Skeletal muscle tissue (tissue), 4 donors: ENCODE measurements around the gene TBRG4. TPM values are rescaled to one million over a fixed set of nuclear protein-coding genes. Genes with fewer than 3 reads are reported as not detected.

Experiments used
- H3K27ac ChIP-seq: one replicate; pipeline ENCODE4 v1.7.0; 2013; ENCODE audit warnings: mild to moderate bottlenecking, low read depth, low read length, inconsistent platforms
- H3K27me3 ChIP-seq, 3 donors: one replicate each; pipeline ENCODE4 v1.7.0; 2013; ENCODE audit warnings: low read length in 3 of 3; ENCODE audit not compliant: control insufficient read depth in 3 of 3, insufficient read depth in 3 of 3
- H3K36me3 ChIP-seq, 3 donors: one replicate each; pipeline ENCODE4 v1.7.0; 2013; ENCODE audit warnings: low read length in 3 of 3; ENCODE audit not compliant: control insufficient read depth in 3 of 3, insufficient read depth in 3 of 3
- H3K4me1 ChIP-seq, 3 donors: one replicate each; pipeline ENCODE4 v1.7.0; 2013; ENCODE audit warnings: low read length in 3 of 3, mild to moderate bottlenecking in 3 of 3; ENCODE audit not compliant: control insufficient read depth in 3 of 3, insufficient read depth in 3 of 3
- H3K4me3 ChIP-seq, 3 donors: one replicate each; pipeline ENCODE4 v1.7.0; 2013; ENCODE audit warnings: low read length in 3 of 3
- H3K9ac ChIP-seq, 3 donors: one replicate each; pipeline ENCODE4 v1.7.0; 2013; ENCODE audit warnings: low read length in 3 of 3, mild to moderate bottlenecking in 3 of 3, moderate library complexity in 2 of 3, low read depth in 1 of 3
- H3K9me3 ChIP-seq, 3 donors: one replicate each; pipeline ENCODE4 v1.7.0; 2013; ENCODE audit warnings: low read length in 3 of 3; ENCODE audit not compliant: control insufficient read depth in 3 of 3
- total RNA-seq: library from RNA; depleted of rRNA; stranded (reverse); fragments of >200 nt; gene quantifications from one replicate; pipeline ENCODE4 v1.2.3, GENCODE V29; 2014
- donor health status: Osteomylitis.

The TBRG4 gene
- total RNA-seq, 1 donor from 2014 or later, result 52.7 TPM

DNA sequence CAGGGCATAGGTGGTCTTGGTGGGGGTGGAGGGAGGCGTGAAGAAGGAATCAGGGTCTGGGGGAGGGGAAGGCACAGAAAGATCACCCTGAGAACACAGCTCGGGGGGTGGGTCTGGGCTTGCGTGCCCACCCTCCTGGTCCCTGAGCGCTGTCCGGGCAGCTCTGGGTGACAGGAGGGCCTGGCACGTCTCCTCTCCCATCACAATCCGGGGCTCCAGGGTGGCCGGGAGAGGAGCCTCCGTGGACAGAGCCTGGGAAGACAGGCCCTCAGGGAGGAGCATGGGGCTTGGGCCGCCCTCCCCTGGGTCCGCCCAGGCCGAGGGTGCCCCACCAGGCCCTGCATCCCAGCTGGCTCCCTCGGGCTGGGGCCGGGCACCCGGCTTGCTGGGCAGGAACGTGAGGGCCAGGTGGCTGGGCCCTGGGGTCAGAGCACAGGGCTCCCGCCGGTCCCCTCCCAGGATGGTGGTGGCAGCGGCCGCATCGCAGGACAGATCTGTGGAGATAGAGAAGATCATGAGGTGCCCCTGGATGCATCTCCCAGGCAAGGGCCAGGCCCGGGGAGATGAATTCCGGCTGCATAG lies 25.8 kb downstream of the TBRG4 start:
- peaks cover 0 to 5% (median 0%) of the 10 kb centered on the region in 3 donors for H3K4me1 ChIP-seq
- H3K27me3 ChIP-seq, result peaks cover 0 to 8% (median 7%) of the 10 kb centered on the region in 3 donors
- no peaks in the 10 kb centered on the region for H3K36me3 ChIP-seq
- no peak overlapping the region for H3K9ac ChIP-seq
- H3K4me3 ChIP-seq, result no peak overlapping the region
- H3K27ac ChIP-seq, result no peak overlapping the region
- no peaks in the 10 kb centered on the region for H3K9me3 ChIP-seq

DNA sequence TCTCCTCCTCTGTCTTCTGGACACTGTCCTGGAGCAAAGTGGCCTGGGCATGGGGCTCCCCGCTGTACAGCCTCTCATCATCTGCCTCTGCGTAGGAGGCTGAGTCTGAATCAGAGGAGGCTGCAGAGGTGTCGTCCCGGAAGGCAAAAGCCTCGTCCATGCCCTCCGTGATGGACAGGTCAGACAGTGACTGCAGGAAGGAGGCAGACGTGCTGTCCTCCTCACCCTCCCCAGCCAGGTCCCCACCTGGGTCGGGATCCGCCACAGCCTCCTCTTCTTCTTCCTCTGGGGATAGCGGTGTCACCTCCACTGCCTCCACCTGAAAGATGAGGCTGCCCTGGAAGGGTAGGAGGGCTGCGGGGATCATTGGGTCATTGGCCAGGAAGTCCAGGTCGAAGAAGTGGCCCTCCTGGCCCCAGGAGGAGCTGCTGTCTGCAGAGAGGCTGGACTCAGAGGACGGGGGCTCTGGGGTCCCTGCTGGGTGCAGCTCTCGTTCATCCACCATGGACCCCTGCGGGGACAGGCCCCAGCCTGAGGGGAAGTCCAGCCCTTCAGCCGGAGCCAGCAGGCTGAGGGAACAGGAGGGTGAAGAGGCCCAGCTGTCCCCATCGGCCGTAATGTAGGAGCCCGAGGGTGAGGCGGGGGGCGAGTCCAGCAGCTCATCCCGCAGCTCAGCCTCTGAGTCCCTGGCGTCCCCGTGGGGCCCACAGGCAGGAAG lies 26.4 kb downstream of the TBRG4 start:
- Histone ChIP-seq H3K27ac (no peak overlapping the region), H3K4me1 (peaks cover 0 to 5% (median 0%) of the 10 kb centered on the region in 3 donors), H3K36me3 (no peaks in the 10 kb centered on the region), H3K9ac (no peak overlapping the region), H3K9me3 (no peaks in the 10 kb centered on the region), H3K4me3 (no peak overlapping the region), H3K27me3 (peaks cover 0 to 8% (median 7%) of the 10 kb centered on the region in 3 donors)

DNA sequence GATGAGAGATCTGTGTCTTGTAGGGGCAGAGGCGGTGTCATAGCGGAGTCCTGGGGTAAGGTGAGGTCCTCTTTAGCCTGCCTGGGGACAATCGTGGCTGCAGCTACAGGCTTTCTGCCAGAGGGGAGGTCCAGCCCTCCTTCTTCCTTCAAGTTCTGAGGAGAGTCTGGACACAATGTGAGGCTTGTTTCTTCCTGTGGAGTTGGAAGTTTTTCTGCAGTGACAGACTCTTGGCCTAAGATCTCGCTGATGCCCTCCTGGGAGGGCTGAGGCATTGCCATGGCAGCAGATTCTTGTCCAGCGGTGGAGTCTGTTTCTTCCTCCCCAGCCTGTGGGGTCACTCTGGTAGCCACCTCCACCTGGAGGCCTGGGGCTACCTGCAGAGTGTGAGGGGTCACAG lies 27.2 kb downstream of the TBRG4 start:
- no peaks in the 10 kb centered on the region for H3K9me3 ChIP-seq
- H3K36me3 ChIP-seq, result no peaks in the 10 kb centered on the region
- no peak overlapping the region for H3K4me3 ChIP-seq
- no peak overlapping the region for H3K27ac ChIP-seq
- no peak overlapping the region for H3K9ac ChIP-seq
- H3K27me3 ChIP-seq, result peaks cover 0 to 3% (median 2%) of the 10 kb centered on the region in 3 donors
- H3K4me1 ChIP-seq, result peaks cover 0 to 5% (median 0%) of the 10 kb centered on the region in 3 donors

DNA sequence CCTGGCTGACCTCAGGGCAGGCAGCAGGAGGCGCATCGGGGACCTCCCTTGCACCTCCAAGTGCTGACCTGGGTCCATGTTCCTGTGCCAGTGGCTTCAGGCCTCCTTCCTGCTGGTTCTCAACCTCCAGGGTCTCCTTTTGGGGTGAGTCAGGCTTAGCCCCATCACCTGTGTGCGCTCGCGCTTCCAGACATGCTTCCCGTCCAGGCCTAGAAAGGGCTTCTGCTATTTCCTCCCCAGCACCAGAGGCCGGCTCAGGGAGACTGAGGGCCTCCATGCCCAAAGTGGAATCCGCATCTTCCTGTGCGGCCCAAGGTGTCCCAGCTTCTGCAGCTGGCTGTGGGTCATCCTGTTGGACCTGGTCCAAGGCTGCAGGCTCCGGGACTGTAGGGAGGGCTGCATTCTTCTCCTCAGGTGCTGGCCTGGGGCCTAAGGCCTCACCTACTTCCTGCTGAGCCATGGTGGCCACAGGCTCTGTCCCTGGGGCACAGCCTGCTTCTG lies 28.6 kb downstream of the TBRG4 start:
- no peaks in the 10 kb centered on the region for H3K9me3 ChIP-seq
- no peak overlapping the region for H3K4me3 ChIP-seq
- peaks cover 0 to under 1% (median 0%) of the 10 kb centered on the region in 3 donors for H3K4me1 ChIP-seq
- no peaks in the 10 kb centered on the region for H3K27me3 ChIP-seq
- H3K9ac ChIP-seq, result no peak overlapping the region
- no peak overlapping the region for H3K27ac ChIP-seq
- peaks cover 0 to under 1% (median 0%) of the 10 kb centered on the region in 3 donors for H3K36me3 ChIP-seq

DNA sequence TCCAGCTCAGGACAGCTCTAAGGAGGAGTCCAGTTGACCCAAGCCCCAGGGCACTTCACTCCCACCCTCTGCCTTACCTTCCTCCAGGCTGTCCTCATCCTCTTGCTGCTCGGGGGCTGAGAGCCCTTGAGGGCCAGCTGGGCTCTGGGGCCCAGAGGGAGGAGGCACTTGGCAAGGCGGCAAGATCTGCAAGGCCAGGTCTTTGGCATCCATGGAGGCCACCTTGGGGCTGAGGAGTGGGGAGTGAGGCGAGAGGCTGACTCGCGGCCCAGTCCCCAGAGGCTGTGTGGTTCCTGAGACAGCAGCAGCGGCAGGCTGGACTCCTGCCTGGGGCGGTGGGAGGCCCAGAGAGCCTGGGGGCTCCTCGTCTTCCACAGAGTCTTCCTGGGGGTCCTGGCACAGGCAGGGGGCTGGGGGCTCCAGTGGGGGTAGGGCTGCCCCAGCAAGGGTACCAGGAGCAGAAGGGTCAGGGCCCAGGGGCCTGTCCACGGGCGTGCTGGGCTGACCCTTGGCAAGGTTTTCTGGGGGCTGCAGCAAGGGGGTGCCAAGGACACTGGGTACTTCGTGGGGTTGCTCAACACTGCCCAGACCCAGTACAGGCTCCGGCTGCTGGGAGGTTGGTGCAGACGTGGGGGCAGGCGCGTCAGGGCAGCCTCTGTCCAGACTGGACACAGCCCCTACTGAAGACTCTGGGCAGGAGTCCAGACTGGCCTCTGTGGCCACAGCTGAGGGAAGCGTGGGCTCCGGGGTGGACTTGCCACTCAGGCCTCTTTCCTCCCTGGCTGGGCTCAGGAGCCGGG lies 29.3 kb downstream of the TBRG4 start:
- Histone ChIP-seq H3K9me3 (no peaks in the 10 kb centered on the region), H3K9ac (no peak overlapping the region), H3K4me1 (no peaks in the 10 kb centered on the region), H3K27me3 (no peaks in the 10 kb centered on the region), H3K36me3 (peaks cover 0 to 3% (median 1%) of the 10 kb centered on the region in 3 donors), H3K4me3 (no peak overlapping the region), H3K27ac (no peak overlapping the region)

DNA sequence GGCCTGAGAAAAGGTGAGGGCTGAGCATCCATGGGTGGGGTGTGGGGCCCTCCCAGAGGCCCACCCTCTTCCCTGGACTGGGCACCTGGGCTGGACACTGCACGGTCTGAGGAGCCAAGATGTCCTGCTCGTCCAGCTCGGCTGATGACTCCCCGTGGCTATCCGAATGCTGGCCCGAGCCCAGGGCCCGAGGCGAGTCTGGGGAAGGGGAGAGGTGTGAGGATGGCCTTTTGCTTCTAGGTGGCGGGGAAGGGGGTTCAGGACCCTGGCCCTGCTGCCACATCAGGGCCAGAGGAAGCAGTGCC lies 29.9 kb downstream of the TBRG4 start:
- no peak overlapping the region for H3K4me3 ChIP-seq
- peaks cover 5 to 7% (median 6%) of the 10 kb centered on the region in 3 donors for H3K36me3 ChIP-seq
- no peaks in the 10 kb centered on the region for H3K4me1 ChIP-seq
- no peak overlapping the region for H3K27ac ChIP-seq
- no peak overlapping the region for H3K9ac ChIP-seq
- H3K27me3 ChIP-seq, result no peaks in the 10 kb centered on the region
- no peaks in the 10 kb centered on the region for H3K9me3 ChIP-seq

DNA sequence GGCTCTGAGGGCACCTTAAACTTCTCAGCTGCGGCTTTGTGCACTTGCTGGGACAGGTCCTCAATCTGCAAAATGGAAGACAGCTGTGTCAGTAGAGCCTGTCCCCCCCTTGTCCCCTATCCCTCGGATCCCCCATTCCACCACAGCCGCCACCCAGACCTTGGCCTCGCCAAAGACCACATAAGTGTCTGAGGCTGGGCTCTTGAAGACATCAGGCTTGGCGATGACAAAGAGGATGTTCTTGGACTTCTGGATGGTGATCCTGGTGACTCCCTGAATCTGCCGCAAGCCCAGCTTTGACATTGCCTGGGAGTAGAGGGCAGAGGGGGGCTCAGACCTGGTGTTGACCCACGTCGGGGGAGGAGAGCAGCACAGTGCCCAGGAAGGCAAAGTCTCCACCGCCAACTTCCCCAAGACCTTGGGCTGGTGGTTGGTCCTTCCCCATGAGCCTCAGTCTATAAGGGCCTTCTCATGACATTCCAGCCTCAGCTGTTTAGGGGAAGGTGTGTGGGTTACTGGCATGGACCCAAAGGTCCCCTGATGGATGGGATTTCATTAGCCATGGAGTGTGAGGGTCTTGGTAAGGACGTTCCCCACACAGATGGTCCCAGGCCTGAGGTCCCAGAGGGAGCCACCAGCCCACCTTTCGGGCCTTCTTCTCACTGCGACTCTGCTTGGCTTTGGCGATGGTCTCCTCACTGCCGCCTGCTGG lies 30.4 kb downstream of the TBRG4 start:
- H3K27ac ChIP-seq, result no peak overlapping the region
- H3K27me3 ChIP-seq, result no peaks in the 10 kb centered on the region
- no peak overlapping the region for H3K4me3 ChIP-seq
- H3K36me3 ChIP-seq, result peaks cover 9 to 11% (median 10%) of the 10 kb centered on the region in 3 donors
- H3K4me1 ChIP-seq, result no peaks in the 10 kb centered on the region
- H3K9ac ChIP-seq, result no peak overlapping the region
- no peaks in the 10 kb centered on the region for H3K9me3 ChIP-seq

DNA sequence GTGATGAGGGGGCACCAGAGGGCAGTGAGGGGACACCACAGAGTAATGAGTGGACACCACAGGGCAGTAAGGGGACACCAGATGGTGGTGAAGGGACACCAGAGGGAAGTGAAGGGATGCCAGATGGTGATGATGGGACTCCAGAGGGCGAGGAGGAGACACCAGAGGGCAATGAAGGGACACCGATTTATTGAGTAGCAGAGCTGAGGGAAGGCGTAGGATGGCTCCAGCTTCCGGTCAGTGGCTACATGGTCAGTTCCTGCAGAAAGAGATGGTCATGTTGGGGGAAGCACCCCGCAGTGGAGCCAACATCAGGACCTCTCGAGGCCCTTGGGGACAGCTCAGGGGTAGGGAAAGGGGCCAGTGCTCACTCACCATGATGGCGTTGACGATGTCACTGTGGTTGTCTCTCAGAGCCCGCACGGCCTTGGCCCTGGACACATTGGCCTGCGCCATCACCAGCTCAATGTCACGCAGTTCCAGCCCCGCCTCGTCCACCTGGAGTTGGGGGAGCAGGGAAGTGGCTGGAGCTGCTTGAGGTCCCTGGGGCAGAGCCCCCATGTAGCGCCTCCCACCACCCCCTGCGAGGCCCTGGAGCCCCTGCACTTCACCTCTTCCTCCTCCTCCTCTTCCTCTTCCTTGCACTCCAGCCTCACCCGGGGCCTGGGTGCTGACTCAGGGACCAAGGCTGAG lies 31.1 kb downstream of the TBRG4 start:
- H3K27ac ChIP-seq, result no peak overlapping the region
- H3K4me3 ChIP-seq, result no peak overlapping the region
- H3K27me3 ChIP-seq, result no peaks in the 10 kb centered on the region
- H3K36me3 ChIP-seq, result peaks cover 16 to 18% (median 17%) of the 10 kb centered on the region in 3 donors
- H3K9me3 ChIP-seq, result no peaks in the 10 kb centered on the region
- H3K4me1 ChIP-seq, result no peaks in the 10 kb centered on the region
- H3K9ac ChIP-seq, result no peak overlapping the region

DNA sequence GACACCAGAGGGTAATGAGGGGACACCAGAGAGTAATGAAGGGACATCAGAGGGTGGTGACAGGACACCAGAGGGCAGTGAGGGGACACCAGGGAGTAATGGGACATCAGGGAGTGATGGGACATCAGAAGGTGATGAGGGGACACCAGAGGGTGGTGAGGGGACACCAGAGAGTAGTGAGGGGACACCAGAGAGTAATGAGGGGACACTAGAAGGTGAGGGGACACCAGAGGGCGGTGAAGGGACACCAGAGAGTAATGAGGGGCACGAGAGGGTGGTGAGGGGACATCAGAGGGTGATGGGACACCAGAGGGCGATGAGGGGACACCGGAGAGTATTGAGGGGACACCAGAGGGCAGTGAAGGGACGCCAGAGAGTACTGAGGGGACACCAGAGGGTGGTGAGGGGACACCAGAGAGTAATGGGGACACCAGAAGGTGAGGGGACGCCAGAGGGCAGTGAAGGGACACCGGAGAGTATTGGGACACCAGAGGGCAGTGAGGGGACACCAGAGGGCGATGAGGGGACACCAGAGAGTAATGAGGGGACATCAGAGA lies 33.3 kb downstream of the TBRG4 start:
- Histone ChIP-seq H3K27ac (no peak overlapping the region), H3K36me3 (peaks cover 36 to 38% (median 37%) of the 10 kb centered on the region in 3 donors)

More for the DNA sequence above, 33.3 kb downstream of the TBRG4 start:
- no peaks in the 10 kb centered on the region for H3K9me3 ChIP-seq
- H3K27me3 ChIP-seq, result no peaks in the 10 kb centered on the region
- no peak overlapping the region for H3K4me3 ChIP-seq
- H3K4me1 ChIP-seq, result no peaks in the 10 kb centered on the region
- H3K9ac ChIP-seq, result no peak overlapping the region
